ENCODE measurements around the gene THEMIS2. TPM values are rescaled to one million over a fixed set of nuclear protein-coding genes. Genes with fewer than 3 reads are reported as not detected.

Gene THEMIS2
- total RNA-seq, 2 donors from 2014 or later: 4.6 to 21.0 TPM

GRCh38 chr1:27864264-27864895, 8.0 kb upstream of the THEMIS2 start:
- WGBS, 2 donors: 72 to 76% methylated on average over 8 of the region's 8 CpGs
- no peaks in the 10 kb centered on the region for H3K4me1 ChIP-seq
- no peaks in the 10 kb centered on the region for H3K36me3 ChIP-seq (replicated peaks in 1 of 2; ENCODE audit: insufficient read depth in 1 of 2, low read depth in 2 of 2)
- H3K4me3 ChIP-seq: no peak overlapping the region
- no peak for ATAC-seq
- no peaks in the 10 kb centered on the region for H3K9me3 ChIP-seq
- intact Hi-C loops (cut with DNase I): no loop called here
- TF ChIP-seq POLR2A (IDR thresholded peaks at IDR 0.05) (no peak), CTCF (IDR thresholded peaks at IDR 0.05) (no peak)
- DNase-seq: peak in 1 of 4 donors; percentile 44
- H3K27me3 ChIP-seq: no peaks in the 10 kb centered on the region
- peak overlapping the region in 1 of 4 donors; percentile 69 for H3K27ac ChIP-seq

GRCh38 chr1:27865821-27866220, 6.5 kb upstream of the THEMIS2 start:
- no peak overlapping the region for H3K4me3 ChIP-seq
- 89% methylated on average over 10 of the region's 10 CpGs for WGBS, 2 donors
- H3K27ac ChIP-seq: no peak overlapping the region
- no peaks in the 10 kb centered on the region for H3K9me3 ChIP-seq
- H3K4me1 ChIP-seq: no peaks in the 10 kb centered on the region
- ATAC-seq: no peak
- intact Hi-C loops (cut with DNase I): no loop called here
- TF ChIP-seq CTCF (IDR thresholded peaks at IDR 0.05) (no peak), POLR2A (IDR thresholded peaks at IDR 0.05) (no peak)
- no peaks in the 10 kb centered on the region for H3K27me3 ChIP-seq
- DNase-seq: no peak
- H3K36me3 ChIP-seq (replicated peaks in 1 of 2; ENCODE audit: insufficient read depth in 1 of 2, low read depth in 2 of 2): no peaks in the 10 kb centered on the region

- no peaks in the 10 kb centered on the region for H3K36me3 ChIP-seq (replicated peaks in 1 of 2; ENCODE audit: insufficient read depth in 1 of 2, low read depth in 2 of 2)
- intact Hi-C loops (cut with DNase I): no loop called here
- no peak overlapping the region for H3K27ac ChIP-seq
- H3K27me3 ChIP-seq: no peaks in the 10 kb centered on the region
- no peak overlapping the region for H3K4me3 ChIP-seq
- H3K4me1 ChIP-seq: peaks cover 8% of the 10 kb centered on the region
- no peaks in the 10 kb centered on the region for H3K9me3 ChIP-seq
- no peak for TF ChIP-seq CTCF (IDR thresholded peaks at IDR 0.05)
- TF ChIP-seq POLR2A (IDR thresholded peaks at IDR 0.05): no peak
- DNase-seq (no peak), ATAC-seq (no peak)
- 81 to 94% methylated on average over 6 to 11 of the region's 11 CpGs for WGBS, 2 donors
Measured at GRCh38 chr1:27868556-27868931, 3.8 kb upstream of the THEMIS2 start.

GRCh38 chr1:27868932-27869718, 3.2 kb upstream of the THEMIS2 start:
- WGBS, 2 donors: 44 to 58% methylated on average over 12 to 16 of the region's 16 CpGs
- TF ChIP-seq POLR2A (IDR thresholded peaks at IDR 0.05) (no peak), CTCF (IDR thresholded peaks at IDR 0.05) (no peak)
- Histone ChIP-seq H3K27ac (peak overlapping the region in 1 of 4 donors; percentile 39), H3K36me3 (replicated peaks in 1 of 2; ENCODE audit: insufficient read depth in 1 of 2, low read depth in 2 of 2) (no peaks in the 10 kb centered on the region), H3K27me3 (no peaks in the 10 kb centered on the region), H3K9me3 (no peaks in the 10 kb centered on the region), H3K4me1 (peaks cover 8% of the 10 kb centered on the region), H3K4me3 (no peak overlapping the region)
- DNase-seq: peak in 2 of 4 donors; percentile 18 to 37
- intact Hi-C loops (cut with DNase I): no loop called here
- peak; percentile 9 for ATAC-seq
